MCF 10A (cell line): ENCODE results near the gene SEPTIN3. TPM values are rescaled to one million over a fixed set of nuclear protein-coding genes. Genes with fewer than 3 reads are reported as not detected.

Experiments
- BruUV-seq: library from RNA; stranded (reverse); fragments of 400-500 nt; replicated peaks from 2 replicates; lab custom pipeline; 2021; lab: Mats Ljungman, UMichigan
- CTCF ChIA-PET: fragments of 300-600 bp; sonication (Branson Sonifier 250); formaldehyde crosslinking; extraction: SDS; loops from one replicate; lab custom pipeline; 2021; ENCODE audit warnings: antibody characterized with exemption, inconsistent platforms; lab: Yijun Ruan, JAX
- POLR2A ChIA-PET: fragments of 300-600, 350-650 bp; sonication (Branson Sonifier 250); formaldehyde crosslinking; extraction: SDS; loops from one replicate; lab custom pipeline; 2020; ENCODE audit warnings: antibody characterized with exemption, inconsistent platforms; lab: Yijun Ruan, JAX
- DNase-seq: peaks from one replicate; pipeline ENCODE4 v3.0.0-alpha.2; 2018; ENCODE audit not compliant: unreplicated experiment
- H3K27ac Mint-ChIP-seq: one replicate; pipeline ENCODE4 v1.8.0; 2022; ENCODE audit warnings: mild to moderate bottlenecking, low read depth, mixed read lengths; ENCODE audit not compliant: unreplicated experiment
- H3K27me3 Mint-ChIP-seq: one replicate; pipeline ENCODE4 v1.8.0; 2022; ENCODE audit warnings: mixed read lengths; ENCODE audit not compliant: insufficient read depth, unreplicated experiment
- H3K36me3 Mint-ChIP-seq: one replicate; pipeline ENCODE4 v1.8.0; 2022; ENCODE audit warnings: mild to moderate bottlenecking, moderate library complexity, mixed read lengths; ENCODE audit not compliant: insufficient read depth, unreplicated experiment
- H3K4me1 Mint-ChIP-seq: one replicate; pipeline ENCODE4 v1.8.0; 2022; ENCODE audit warnings: mixed read lengths; ENCODE audit not compliant: insufficient read depth, unreplicated experiment
- H3K4me3 Mint-ChIP-seq: one replicate; pipeline ENCODE4 v1.8.0; 2022; ENCODE audit warnings: mild to moderate bottlenecking, moderate library complexity, mixed read lengths; ENCODE audit not compliant: unreplicated experiment
- H3K9me3 Mint-ChIP-seq: one replicate; pipeline ENCODE4 v1.8.0; 2022; ENCODE audit warnings: mixed read lengths; ENCODE audit not compliant: unreplicated experiment
- CTCF ChIP-seq: fragments of 200-600 bp; IDR thresholded peaks from one replicate; pipeline ENCODE4 v1.8.0; 2022; ENCODE audit warnings: antibody characterized with exemption, mild to moderate bottlenecking; ENCODE audit not compliant: unreplicated experiment
- intact Hi-C: fragments of 100-400 bp; cut with micrococcal nuclease; formaldehyde crosslinking; loops from 2 replicates; pipeline ENCODE4 v1.14.1; 2022
- total RNA-seq: library from RNA; stranded (reverse); gene quantifications from 2 replicates; pipeline ENCODE4 v1.2.3, GENCODE V29; 2022

Gene SEPTIN3
- total RNA-seq, 1 experiment from 2014 or later = 0.21 TPM

- Mint-ChIP-seq H3K36me3 (peaks cover 25% of the 10 kb centered on the region), H3K9me3 (no peaks in the 10 kb centered on the region), H3K4me3 (no peak overlapping the region), H3K4me1 (peaks cover 24% of the 10 kb centered on the region), H3K27me3 (no peaks in the 10 kb centered on the region), H3K27ac (peak overlapping the region; percentile 77)
- CTCF ChIA-PET = interaction anchor here (0.6 to 3.4 kb wide), 6 partner anchors 12 to 619 kb away, joined by 3 to 28 read pairs (median 4); partner anchors contain the start of gene TNFRSF13C
- BruUV-seq = no TSS peak
- TF ChIP-seq CTCF = no peak
- no peak for DNase-seq
- intact Hi-C loops = loop anchor here (10.0 kb wide), 1 partner anchor 399 kb away; the partner anchor contains the start of gene POLR3H
- POLR2A ChIA-PET = interaction anchor here (0.6 to 1.0 kb wide), 2 partner anchors 256 to 314 kb away, joined by 3 read pairs; no protein-coding TSS in a partner anchor
These were observed 25.5 kb upstream of the SEPTIN3 start for GRCh38 chr22:41943661-41944209.

DNA sequence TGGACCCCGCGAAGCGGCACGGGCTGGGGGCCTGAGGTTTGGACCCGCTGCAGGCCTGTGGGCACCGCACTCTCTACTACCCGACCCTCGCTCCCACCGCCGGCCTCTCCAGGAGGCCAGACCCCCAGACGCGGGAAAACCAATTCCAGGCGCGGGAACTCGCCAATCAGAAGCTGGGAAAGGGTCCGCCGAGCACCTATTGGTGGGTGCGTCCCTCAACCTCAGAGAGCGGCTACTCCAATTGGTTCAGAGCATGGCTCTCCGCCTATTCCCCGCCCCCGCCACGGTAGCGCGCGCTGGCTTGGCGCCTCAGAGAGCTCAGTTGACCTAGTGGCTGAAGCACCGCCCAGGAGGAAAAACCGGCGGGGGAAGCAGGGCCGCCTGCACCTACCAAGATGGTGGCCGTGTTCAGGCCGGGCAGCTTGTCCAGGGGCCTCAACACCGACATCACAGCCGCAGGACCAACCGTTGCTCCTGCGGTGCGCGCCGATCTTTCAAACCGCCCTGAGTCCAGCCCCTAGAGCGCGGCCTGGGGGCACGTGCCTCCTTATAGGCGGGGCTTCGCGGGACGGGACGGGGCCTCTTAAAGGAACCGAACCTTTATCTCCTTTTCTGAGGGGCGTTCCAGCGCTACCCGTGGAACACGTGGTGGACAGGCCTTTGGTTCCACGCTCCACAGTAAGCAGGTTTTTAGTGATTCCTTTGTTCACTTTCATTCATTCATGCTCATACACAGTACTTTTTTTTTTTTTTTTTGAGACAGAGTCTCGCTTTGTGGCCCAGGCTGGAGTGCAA is 22.4 kb upstream of the SEPTIN3 start, which contains the start of gene CENPM:
Gene CENPM (minus strand): TSS at position 524 of the 795 bp plus-strand sequence. CDS start 76 bp downstream, at position 448.
- no peaks in the 10 kb centered on the region for H3K9me3 Mint-ChIP-seq
- ChIA-PET CTCF (interaction anchor here (0.5 to 1.3 kb wide), 12 partner anchors 23 to 1413 kb away, joined by 3 to 7 read pairs (median 4); partner anchors contain the start of gene SREBF2), POLR2A (interaction anchor here (0.6 to 2.5 kb wide), 19 partner anchors 28 to 527 kb away, joined by 3 to 12 read pairs (median 3); partner anchors contain the start of genes CCDC134, NAGA, NDUFA6 and SMDT1)
- intact Hi-C loops = loop anchor here (10.0 kb wide), 1 partner anchor 402 kb away; the partner anchor contains the start of gene POLR3H
- peaks cover 12% of the 10 kb centered on the region for H3K4me1 Mint-ChIP-seq
- H3K36me3 Mint-ChIP-seq = peaks cover 19% of the 10 kb centered on the region
- peak within 1 kb of the TSS; percentile 84 for H3K4me3 Mint-ChIP-seq
- H3K27me3 Mint-ChIP-seq = no peaks in the 10 kb centered on the region
- TF ChIP-seq CTCF = no peak
- BruUV-seq = no TSS peak
- H3K27ac Mint-ChIP-seq = peak within 1 kb of the TSS; percentile 81
- DNase-seq = peak; percentile 96

DNA sequence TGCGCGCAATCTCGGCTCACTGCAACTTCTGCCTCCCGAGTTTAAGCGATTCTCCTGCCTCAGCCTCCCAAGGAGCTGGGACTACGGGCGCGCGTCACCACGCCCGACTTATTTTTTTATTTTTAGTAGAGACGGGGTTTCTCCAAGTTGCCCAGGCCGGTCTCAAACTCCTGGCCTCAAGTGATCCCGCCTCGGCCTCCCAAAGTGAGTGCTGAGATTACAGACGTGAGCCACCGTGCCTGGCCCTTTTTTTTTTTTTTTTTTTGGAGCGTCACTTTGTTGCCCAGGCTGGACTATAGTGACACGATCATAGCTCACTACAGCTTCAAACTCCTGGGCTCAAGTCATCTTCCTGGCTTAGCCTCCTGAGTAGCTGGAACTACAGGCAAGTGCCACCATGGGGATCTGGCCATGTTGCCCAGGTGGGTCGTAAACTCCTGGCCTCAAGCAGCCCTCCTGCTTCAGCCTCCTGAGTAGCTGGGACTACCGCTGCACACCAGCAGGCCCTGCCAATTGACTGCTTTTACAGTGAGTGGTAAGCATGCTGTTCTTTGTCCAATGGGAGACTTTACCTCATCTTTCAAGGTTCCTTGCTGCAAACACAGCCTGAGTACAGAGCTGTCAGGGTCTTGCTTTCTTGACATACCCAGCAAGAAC is 21.7 kb upstream of the SEPTIN3 start:
- Mint-ChIP-seq H3K36me3 (peaks cover 14% of the 10 kb centered on the region), H3K9me3 (no peaks in the 10 kb centered on the region), H3K27ac (no peak overlapping the region), H3K4me3 (peak overlapping the region; percentile 84), H3K4me1 (peaks cover 12% of the 10 kb centered on the region), H3K27me3 (no peaks in the 10 kb centered on the region)
- ChIA-PET CTCF (interaction anchor here (0.5 to 1.3 kb wide), 5 partner anchors 89 to 1414 kb away, joined by 3 to 7 read pairs (median 3); no protein-coding TSS in a partner anchor), POLR2A (interaction anchor here (0.6 to 2.5 kb wide), 6 partner anchors 27 to 281 kb away, joined by 3 to 12 read pairs (median 4); partner anchors contain the start of genes NDUFA6 and SNU13)
- no peak for DNase-seq
- intact Hi-C loops = loop anchor here (10.0 kb wide), 1 partner anchor 403 kb away; the partner anchor contains the start of gene POLR3H
- BruUV-seq = no TSS peak
- TF ChIP-seq CTCF = no peak
